Bronchial epithelial cell (primary cell): ENCODE measurements around the gene PIP. TPM values are rescaled to one million over a fixed set of nuclear protein-coding genes. Genes with fewer than 3 reads are reported as not detected.
"Not testable (repeated sequence)": the region's sequence is repeated elsewhere in the genome, so short reads cannot be mapped to it uniquely, and the experiment has no call there.

Source experiments
- DNase-seq: peaks from one replicate; pipeline ENCODE4 v3.0.0-alpha.2; 2010; ENCODE audit warnings: low read depth
- FAIRE-seq: peaks from 2 replicates; lab custom pipeline; 2011; peaks lifted over from hg19 to GRCh38; lab: Jason Lieb, UNC
- H3K27me3 ChIP-seq: 2 replicates; pipeline ENCODE4 v1.5.1; 2011; ENCODE audit warnings: low read length; ENCODE audit not compliant: control insufficient read depth, insufficient read depth
- H3K36me3 ChIP-seq: 2 replicates; pipeline ENCODE4 v1.5.1; 2011; ENCODE audit warnings: low read length; ENCODE audit not compliant: control insufficient read depth, insufficient read depth
- H3K4me3 ChIP-seq: 2 replicates; pipeline ENCODE4 v1.5.1; 2011; ENCODE audit warnings: mild to moderate bottlenecking, low read depth, low read length, control low read depth
- total RNA-seq: library from RNA; depleted of rRNA; stranded (reverse); fragments of >200 nt; gene quantifications from 2 replicates; pipeline ENCODE4 v1.2.1, GENCODE V29; 2014
- TF ChIP-seq, protein P1 (sequence below): IDR thresholded peaks from 2 replicates; pipeline ENCODE4 v1.5.1; 2011; ENCODE audit warnings: mild to moderate bottlenecking, moderate library complexity, low read length, control low read depth, inconsistent platforms; ENCODE audit not compliant: insufficient read depth, severe bottlenecking

PIP gene
- total RNA-seq, 1 donor from 2014 or later, result not detected

DNA sequence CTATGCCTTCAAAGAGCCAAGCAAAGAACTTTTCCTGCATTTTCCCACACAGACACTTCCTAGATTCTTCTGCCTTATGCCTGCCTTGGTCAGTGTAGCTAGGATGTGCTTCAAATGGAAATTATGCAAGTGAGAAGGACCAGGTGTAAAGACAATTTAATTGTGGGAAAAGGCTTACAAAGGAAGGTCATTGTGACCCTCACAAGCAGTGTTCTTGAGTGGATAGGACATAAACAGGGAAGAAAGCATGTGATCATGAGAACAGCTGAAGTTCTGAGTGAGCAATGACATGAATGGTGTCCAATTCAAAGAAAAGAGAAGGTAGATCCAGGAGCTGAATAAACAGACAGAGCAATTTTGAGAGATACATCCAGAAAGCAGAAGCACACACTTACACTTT lies 1.3 kb upstream of the PIP start:
- no peak for FAIRE-seq
- H3K4me3 ChIP-seq, result no peak overlapping the region
- TF ChIP-seq, protein P1, sequence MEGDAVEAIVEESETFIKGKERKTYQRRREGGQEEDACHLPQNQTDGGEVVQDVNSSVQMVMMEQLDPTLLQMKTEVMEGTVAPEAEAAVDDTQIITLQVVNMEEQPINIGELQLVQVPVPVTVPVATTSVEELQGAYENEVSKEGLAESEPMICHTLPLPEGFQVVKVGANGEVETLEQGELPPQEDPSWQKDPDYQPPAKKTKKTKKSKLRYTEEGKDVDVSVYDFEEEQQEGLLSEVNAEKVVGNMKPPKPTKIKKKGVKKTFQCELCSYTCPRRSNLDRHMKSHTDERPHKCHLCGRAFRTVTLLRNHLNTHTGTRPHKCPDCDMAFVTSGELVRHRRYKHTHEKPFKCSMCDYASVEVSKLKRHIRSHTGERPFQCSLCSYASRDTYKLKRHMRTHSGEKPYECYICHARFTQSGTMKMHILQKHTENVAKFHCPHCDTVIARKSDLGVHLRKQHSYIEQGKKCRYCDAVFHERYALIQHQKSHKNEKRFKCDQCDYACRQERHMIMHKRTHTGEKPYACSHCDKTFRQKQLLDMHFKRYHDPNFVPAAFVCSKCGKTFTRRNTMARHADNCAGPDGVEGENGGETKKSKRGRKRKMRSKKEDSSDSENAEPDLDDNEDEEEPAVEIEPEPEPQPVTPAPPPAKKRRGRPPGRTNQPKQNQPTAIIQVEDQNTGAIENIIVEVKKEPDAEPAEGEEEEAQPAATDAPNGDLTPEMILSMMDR, result no peak
- no peaks in the 10 kb centered on the region for H3K27me3 ChIP-seq
- no peaks in the 10 kb centered on the region for H3K36me3 ChIP-seq
- no peak for DNase-seq

DNA sequence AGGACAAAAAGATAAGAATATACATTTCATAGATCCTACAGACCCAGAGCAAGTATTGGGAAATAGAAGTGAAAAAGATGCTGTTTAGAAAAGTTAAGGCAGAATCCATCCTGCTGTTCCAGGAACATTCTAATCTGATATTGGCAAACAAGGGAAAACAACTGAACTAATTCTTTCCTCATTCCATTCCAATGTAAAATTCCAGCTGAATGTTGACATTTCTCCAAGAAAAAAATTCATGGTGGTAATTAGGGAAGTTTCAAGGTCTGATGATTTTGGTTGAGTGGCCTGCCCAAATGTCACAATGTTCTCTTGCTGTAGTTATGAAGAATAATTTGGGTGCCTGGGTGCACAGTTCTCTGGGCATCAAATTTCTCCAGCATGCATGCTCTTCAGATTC lies 15.2 kb downstream of the PIP start:
- FAIRE-seq (no peak), DNase-seq (no peak)
- H3K36me3 ChIP-seq, result no peaks in the 10 kb centered on the region
- H3K27me3 ChIP-seq, result no peaks in the 10 kb centered on the region
- H3K4me3 ChIP-seq, result no peak overlapping the region
- TF ChIP-seq, protein P1, result no peak

DNA sequence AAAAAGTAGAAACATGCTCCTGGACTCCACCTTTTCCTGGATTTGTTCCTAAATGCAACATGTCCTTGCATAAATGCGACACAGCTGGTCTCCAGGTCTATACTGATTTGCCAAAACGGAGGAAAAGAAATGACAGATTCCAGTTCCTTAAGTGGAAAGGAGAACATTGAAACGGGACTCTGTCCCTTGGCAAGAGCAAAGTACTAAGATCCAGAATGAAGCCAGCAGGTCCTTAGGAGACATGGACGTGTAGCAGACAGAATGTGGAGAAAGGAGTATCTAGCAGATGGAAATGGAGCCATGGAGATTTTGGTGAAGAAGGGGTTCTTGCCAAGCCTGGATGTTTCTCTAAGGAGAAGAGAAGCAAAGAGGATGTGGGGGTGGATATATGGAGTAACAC lies 16.2 kb downstream of the PIP start:
- DNase-seq (no peak), FAIRE-seq (no peak)
- H3K36me3 ChIP-seq, result no peaks in the 10 kb centered on the region
- H3K4me3 ChIP-seq, result no peak overlapping the region
- H3K27me3 ChIP-seq, result no peaks in the 10 kb centered on the region
- TF ChIP-seq, protein P1, result no peak

DNA sequence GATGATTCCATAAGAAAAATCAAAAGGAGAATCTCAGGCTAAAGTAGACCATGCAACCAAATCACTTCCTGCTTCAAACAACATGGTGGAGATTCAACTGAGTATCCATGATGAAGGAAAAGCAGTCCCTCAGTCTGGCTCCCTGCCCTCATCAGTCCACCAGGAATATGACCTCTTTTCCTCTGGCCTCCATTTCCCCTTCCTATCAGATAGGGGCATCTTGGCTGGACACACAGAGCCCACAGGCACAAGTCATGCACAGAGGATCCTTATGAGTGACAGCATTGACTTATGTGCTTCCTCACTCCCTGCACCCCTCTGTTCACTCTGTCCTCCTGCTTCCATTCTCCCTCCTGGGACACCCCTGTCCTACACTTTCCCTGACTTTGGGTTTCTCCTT lies 16.8 kb downstream of the PIP start:
- Histone ChIP-seq H3K4me3 (no peak overlapping the region), H3K27me3 (no peaks in the 10 kb centered on the region), H3K36me3 (no peaks in the 10 kb centered on the region)
- FAIRE-seq (no peak), DNase-seq (no peak)
- TF ChIP-seq, protein P1, result no peak

DNA sequence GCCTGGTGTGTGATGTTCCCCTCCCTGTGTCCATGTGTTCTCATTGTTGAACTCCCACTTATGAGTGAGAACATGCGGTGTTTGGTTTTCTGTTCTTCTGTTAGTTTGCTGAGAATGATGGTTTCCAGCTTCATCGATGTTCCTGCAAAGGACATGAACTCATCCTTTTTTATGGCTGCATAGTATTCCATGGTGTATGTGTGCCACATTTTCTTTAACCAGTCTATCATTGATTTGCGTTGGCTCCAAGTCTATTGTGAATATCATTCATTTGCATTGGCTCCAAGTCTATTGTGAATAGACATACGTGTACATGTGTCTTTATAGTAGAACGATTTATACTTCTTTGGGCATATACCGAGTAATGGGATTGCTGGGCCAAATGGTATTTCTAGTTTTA lies 18.8 kb downstream of the PIP start:
- not testable (repeated sequence) for H3K36me3 ChIP-seq, H3K27me3 ChIP-seq, DNase-seq, H3K4me3 ChIP-seq, FAIRE-seq

DNA sequence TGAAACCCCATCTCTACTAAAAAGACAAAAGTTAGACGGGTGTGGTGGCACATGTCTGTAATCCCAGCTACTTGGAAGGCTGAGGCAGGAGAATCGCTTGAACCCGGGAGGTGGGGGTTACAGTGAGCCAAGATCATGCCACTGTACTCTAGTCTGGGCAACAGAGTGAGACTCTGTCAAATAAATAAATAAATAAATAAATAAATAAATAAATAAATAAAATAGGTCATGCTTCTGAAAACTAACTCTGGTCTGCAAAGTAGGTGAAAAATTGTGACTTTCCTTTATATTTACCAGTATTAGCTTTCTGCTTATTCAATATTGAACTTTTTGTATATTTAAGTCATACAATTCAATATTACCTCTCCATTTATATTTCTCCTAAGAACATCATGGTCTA lies 26.7 kb downstream of the PIP start:
- FAIRE-seq, DNase-seq: not testable (repeated sequence)

DNA sequence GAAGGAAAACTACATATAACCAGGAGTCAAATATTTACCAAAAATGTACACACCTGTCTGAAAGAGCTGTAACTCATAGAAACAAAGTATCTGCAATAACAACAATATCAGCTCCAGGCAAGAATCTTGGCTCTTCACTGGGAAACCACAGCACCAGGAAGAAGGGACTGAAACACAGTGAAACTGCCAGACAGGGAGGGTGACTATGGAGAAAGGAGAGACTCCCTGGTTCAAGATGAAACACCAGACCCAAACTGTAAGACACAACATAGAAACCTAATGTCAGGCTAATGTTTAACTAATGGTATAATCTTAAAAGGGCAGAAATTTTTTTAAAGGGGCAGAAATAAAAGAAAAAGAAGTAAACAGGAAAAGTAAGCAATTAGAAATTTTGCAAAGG lies 39.8 kb downstream of the PIP start:
- peak; percentile 56 for DNase-seq
- no peak for FAIRE-seq
- TF ChIP-seq, protein P1, result no peak

More for the DNA sequence above, 26.7 kb downstream of the PIP start:
- not testable (repeated sequence) for H3K4me3 ChIP-seq, H3K27me3 ChIP-seq, H3K36me3 ChIP-seq

More for the DNA sequence above, 39.8 kb downstream of the PIP start:
- Histone ChIP-seq H3K27me3 (peaks cover 2% of the 10 kb centered on the region), H3K36me3 (no peaks in the 10 kb centered on the region), H3K4me3 (no peak overlapping the region)
